Measurements from ENCODE around the gene RICTOR. TPM values are rescaled to one million over a fixed set of nuclear protein-coding genes. Genes with fewer than 3 reads are reported as not detected.

RICTOR gene
- total and polyA plus RNA-seq, 2 donors (not counting 3 experiments of a cell fraction or from before 2014, with no cell fraction given): 9.2 to 38.0 TPM

- POLR2A ChIA-PET: no interaction called here
- Histone ChIP-seq H3K27ac (ENCODE audit: insufficient read depth, low read depth, low read length) (no peak overlapping the region), H3K4me3 (replicated peaks in 1 of 3; ENCODE audit: insufficient read depth in 1 of 3, low read depth in 1 of 3, low read length in 3 of 3) (no peak overlapping the region), H3K4me2 (ENCODE audit: insufficient read depth, low read length) (no peak overlapping the region), H3K4me1 (ENCODE audit: control insufficient read depth, extremely low read depth, insufficient read depth, low read length) (peaks cover 10% of the 10 kb centered on the region), H3K79me2 (ENCODE audit: control insufficient read depth, insufficient read depth, low read length) (no peaks in the 10 kb centered on the region), H3K9me1 (replicated peaks; ENCODE audit: control insufficient read depth, extremely low read depth, insufficient read depth, low read length) (no peaks in the 10 kb centered on the region), H2AFZ (ENCODE audit: low read depth, low read length) (no peak overlapping the region), H3K27me3 (ENCODE audit: control insufficient read depth in 2 of 2, insufficient read depth in 2 of 2, low read length in 2 of 2) (no peaks in the 10 kb centered on the region), H4K20me1 (replicated peaks; ENCODE audit: control insufficient read depth, extremely low read depth, insufficient read depth, low read length) (no peaks in the 10 kb centered on the region), H3K9ac (replicated peaks; ENCODE audit: extremely low read depth, insufficient read depth, low read length) (no peak overlapping the region), H3K9me3 (replicated peaks; ENCODE audit: control insufficient read depth, insufficient read depth, low read length) (no peaks in the 10 kb centered on the region), H3K36me3 (ENCODE audit: control insufficient read depth in 2 of 2, extremely low read depth in 1 of 2, insufficient read depth in 2 of 2, low read length in 2 of 2) (no peaks in the 10 kb centered on the region)
- no peak for TF ChIP-seq CTCF (IDR thresholded peaks at IDR 0.05; ENCODE audit: extremely low read depth in 1 of 2, insufficient read depth in 1 of 2, low read depth in 1 of 2, low read length in 2 of 2)
- no peak for TF ChIP-seq GATA2 (IDR thresholded peaks at IDR 0.05; ENCODE audit: insufficient read depth, insufficient read length, low read depth, low read length)
- TF ChIP-seq FOS (IDR thresholded peaks at IDR 0.05; ENCODE audit: borderline replicate concordance, insufficient read depth, low read length): no peak
- TF ChIP-seq MAX (IDR thresholded peaks at IDR 0.05; ENCODE audit: insufficient read depth, insufficient read length): no peak
- TF ChIP-seq POLR2AphosphoS5 (IDR thresholded peaks at IDR 0.05; ENCODE audit: insufficient read depth, low read depth, low read length): no peak
- no peak for TF ChIP-seq POLR2A (IDR thresholded peaks at IDR 0.05; ENCODE audit: low read depth, low read length)
- TF ChIP-seq JUN (IDR thresholded peaks at IDR 0.05; ENCODE audit: borderline replicate concordance, insufficient read depth, insufficient read length, low read depth): no peak
- no peak for TF ChIP-seq EZH2 (IDR thresholded peaks at IDR 0.05; ENCODE audit: borderline replicate concordance, low read depth, low read length, severe bottlenecking)
- no peak for TF ChIP-seq MYC (IDR thresholded peaks at IDR 0.05; ENCODE audit: low read depth, low read length)
- no TSS peak for BruUV-seq (replicated peaks)
- intact Hi-C loops (cut with micrococcal nuclease): loop anchor here (5.0 kb wide), 1 partner anchor 40 kb away; no protein-coding TSS in a partner anchor
- no peak for FAIRE-seq
- no peak for DNase-seq (ENCODE audit: low read depth, low spot score)
- dilution Hi-C loops (cut with MboI; ENCODE audit: extremely low pct_ligation_motif_present, low sequenced_read_pairs): no loop called here
- CTCF ChIA-PET: no interaction called here
These were observed 33.2 kb upstream of the RICTOR start for GRCh38 chr5:39107350-39107749.
